Astrocyte of the spinal cord (primary cell): ENCODE results near the gene PPP2CA.

Experiments used
- DNase-seq: peaks from one replicate; pipeline ENCODE4 v3.0.0; 2011; ENCODE audit warnings: low read depth, low spot score
- H3K4me3 ChIP-seq: 2 replicates; pipeline ENCODE4 v1.5.1; 2011; ENCODE audit warnings: low read depth, mild to moderate bottlenecking, low read length, moderate library complexity
- CTCF ChIP-seq: IDR thresholded peaks from 2 replicates; pipeline ENCODE4 v1.5.1; 2012; ENCODE audit warnings: low read depth, mild to moderate bottlenecking, low read length, inconsistent platforms
- in situ Hi-C: cut with HindIII; loops from 2 replicates; pipeline ENCODE4 v1.10.0; 2017; ENCODE audit warnings: low sequenced_read_pairs

Gene PPP2CA

GRCh38 chr5:134245101-134245604 lies 19.3 kb upstream of the PPP2CA start:
- no peak for TF ChIP-seq CTCF
- peak; percentile 82 for DNase-seq
- in situ Hi-C loops, result no loop called here
- no peak overlapping the region for H3K4me3 ChIP-seq

- no peak for TF ChIP-seq CTCF
- in situ Hi-C loops, result no loop called here
- peak; percentile 90 for DNase-seq
- no peak overlapping the region for H3K4me3 ChIP-seq
These were observed 16.3 kb upstream of the PPP2CA start for GRCh38 chr5:134242146-134242545.

GRCh38 chr5:134240421-134240962 lies 14.6 kb upstream of the PPP2CA start:
- TF ChIP-seq CTCF, result no peak
- DNase-seq, result peak; percentile 85
- in situ Hi-C loops, result no loop called here
- no peak overlapping the region for H3K4me3 ChIP-seq

GRCh38 chr5:134236820-134237219 lies 10.9 kb upstream of the PPP2CA start:
- no peak for TF ChIP-seq CTCF
- no peak overlapping the region for H3K4me3 ChIP-seq
- in situ Hi-C loops, result no loop called here
- DNase-seq, result no peak

GRCh38 chr5:134236318-134236717 lies 10.4 kb upstream of the PPP2CA start:
- in situ Hi-C loops, result no loop called here
- no peak for DNase-seq
- TF ChIP-seq CTCF, result no peak
- no peak overlapping the region for H3K4me3 ChIP-seq

GRCh38 chr5:134228624-134229023 lies 2.8 kb upstream of the PPP2CA start:
- TF ChIP-seq CTCF, result no peak
- no peak overlapping the region for H3K4me3 ChIP-seq
- in situ Hi-C loops, result no loop called here
- no peak for DNase-seq

- H3K4me3 ChIP-seq, result no peak overlapping the region
- in situ Hi-C loops, result no loop called here
- no peak for TF ChIP-seq CTCF
- DNase-seq, result no peak
These were observed 1.9 kb upstream of the PPP2CA start for GRCh38 chr5:134227776-134228175.
